ENCODE measurements around the gene PLA2G4B.

The PLA2G4B gene

GRCh38 chr15:41871175-41871905 lies 32.7 kb downstream of the PLA2G4B start:
- no peak for DNase-seq (ENCODE audit: low spot score)

GRCh38 chr15:41872166-41872747 lies 33.6 kb downstream of the PLA2G4B start:
- DNase-seq (ENCODE audit: low spot score): no peak

- DNase-seq (ENCODE audit: low spot score): no peak
Observed at GRCh38 chr15:41873711-41874110, 35.1 kb downstream of the PLA2G4B start.

GRCh38 chr15:41874736-41875135 lies 36.1 kb downstream of the PLA2G4B start:
- no peak for DNase-seq (ENCODE audit: low spot score)

GRCh38 chr15:41876007-41876406 lies 37.4 kb downstream of the PLA2G4B start:
- DNase-seq (ENCODE audit: low spot score): no peak

- DNase-seq (ENCODE audit: low spot score): no peak
Observed at GRCh38 chr15:41876689-41877088, 38.0 kb downstream of the PLA2G4B start.

GRCh38 chr15:41877631-41878354 lies 39.1 kb downstream of the PLA2G4B start:
- no peak for DNase-seq (ENCODE audit: low spot score)

DNA sequence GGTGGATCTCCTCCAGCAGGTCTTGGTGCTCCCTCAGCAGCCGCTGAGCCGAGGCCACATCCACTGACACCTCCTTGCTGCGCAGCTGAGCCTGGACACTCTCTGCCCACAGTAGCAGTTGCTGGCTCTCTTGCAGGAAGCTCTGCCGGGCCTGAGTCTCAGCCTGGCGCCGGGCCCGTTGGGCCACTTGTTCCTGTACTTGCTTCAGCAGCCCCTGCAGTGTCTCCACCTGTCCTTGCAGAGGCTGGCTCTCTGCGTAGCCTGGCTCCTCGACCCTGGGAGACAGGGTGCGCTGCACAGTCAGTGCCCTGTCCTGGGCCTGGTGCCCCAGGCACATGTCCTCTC lies 39.7 kb downstream of the PLA2G4B start:
- DNase-seq (ENCODE audit: low spot score): no peak

GRCh38 chr15:41879321-41879845 lies 40.7 kb downstream of the PLA2G4B start:
- DNase-seq (ENCODE audit: low spot score): no peak

DNA sequence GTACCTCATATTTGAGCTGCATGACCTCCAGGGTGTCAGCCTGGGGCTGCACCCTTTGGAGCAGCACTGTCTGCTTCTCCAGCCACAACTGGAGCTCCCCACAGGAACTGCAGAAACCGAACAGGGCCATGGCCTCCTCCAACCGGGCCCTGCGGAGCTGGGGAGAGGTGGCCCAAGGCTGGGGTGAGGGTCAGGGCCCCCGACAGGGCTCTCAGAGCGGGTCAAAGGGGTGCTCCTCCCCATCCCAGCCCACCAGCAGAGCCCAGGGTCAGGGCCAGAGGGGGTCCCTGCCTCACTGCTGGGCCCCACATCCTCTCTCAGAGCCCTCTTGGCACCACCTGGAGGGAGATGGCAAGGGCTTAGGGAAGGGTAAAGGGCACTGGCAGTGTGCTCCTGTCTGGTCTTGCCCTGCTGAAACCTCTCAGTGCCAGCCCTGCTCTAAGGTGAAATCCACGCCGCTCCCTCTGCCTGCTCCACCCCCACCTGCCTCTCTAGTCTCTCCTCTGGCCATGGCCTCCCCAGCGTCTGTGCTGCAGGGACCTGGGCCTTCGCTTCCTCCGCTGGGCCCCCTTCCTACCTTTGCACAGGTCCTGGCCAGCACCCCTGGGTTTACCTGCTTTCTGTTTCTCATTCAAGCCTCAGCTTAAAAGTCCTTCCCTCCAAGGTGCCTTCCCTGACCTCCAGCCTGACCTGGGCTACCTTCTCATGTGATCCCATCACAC lies 41.7 kb downstream of the PLA2G4B start:
- DNase-seq (ENCODE audit: low spot score): no peak

- no peak for DNase-seq (ENCODE audit: low spot score)
Observed at GRCh38 chr15:41881086-41881485, 42.4 kb downstream of the PLA2G4B start.

GRCh38 chr15:41881550-41881919 lies 42.9 kb downstream of the PLA2G4B start:
- DNase-seq (ENCODE audit: low spot score): no peak

GRCh38 chr15:41881920-41882688 lies 43.5 kb downstream of the PLA2G4B start:
- DNase-seq (ENCODE audit: low spot score): no peak

DNA sequence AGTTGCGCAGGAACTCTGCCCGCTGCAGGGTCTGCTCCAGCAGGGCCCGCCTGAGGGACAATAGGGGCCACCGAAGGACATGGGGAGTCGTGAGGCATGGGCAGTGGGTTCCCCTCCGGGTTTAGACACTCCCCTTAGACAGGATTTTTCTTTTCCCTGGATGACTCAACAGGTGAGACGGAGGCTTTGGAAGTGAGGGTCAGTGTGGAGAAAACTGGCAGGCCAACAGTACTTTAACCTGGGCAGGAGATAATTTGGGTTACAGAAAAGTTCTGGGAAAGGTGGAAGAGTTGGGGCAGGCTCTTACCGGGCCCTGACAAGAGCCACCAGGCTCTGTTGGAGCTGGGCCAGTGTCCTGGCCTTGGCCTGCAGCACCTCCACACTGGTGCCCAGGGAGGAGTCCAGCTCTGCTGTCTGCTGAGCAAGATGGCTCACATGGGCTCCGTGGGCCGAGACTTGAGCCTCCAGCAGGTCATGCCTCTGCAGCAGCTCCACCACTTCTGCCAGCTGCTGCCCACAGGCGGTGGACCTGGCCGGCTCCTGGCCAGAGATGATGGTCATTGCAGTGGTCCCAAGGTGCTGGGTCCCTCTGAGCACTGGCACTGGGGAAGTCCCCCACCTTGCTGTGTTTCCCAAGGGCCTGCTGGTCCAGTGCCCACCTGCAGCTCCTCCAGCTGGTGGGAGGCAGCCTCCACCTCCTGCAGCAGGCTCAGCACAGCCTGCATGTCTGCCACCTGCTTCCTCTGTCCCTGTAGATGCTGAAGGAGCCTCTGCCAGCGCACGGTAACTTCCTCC lies 44.2 kb downstream of the PLA2G4B start:
- DNase-seq (ENCODE audit: low spot score): no peak

DNA sequence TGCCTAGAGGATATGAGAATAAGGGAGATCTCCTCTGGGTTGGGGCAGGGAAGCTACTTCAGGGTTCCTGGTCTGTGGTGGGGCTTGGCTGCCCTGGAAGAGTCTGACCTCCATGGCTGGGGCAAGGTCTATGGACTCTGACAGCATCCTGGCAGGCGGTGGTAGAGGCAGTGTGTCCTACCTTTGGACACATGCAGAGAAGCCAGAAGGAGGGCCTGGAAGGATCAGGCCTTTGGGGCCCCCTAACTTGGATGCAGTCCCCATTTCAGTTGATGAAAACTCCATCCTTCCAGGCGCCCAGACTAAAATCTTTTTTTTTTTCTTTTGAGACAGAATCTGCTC lies 44.8 kb downstream of the PLA2G4B start:
- no peak for DNase-seq (ENCODE audit: low spot score)

- DNase-seq (ENCODE audit: low spot score): no peak
Observed at GRCh38 chr15:41884458-41884857, 45.8 kb downstream of the PLA2G4B start.

- no peak for DNase-seq (ENCODE audit: low spot score)
Observed at GRCh38 chr15:41885321-41885720, 46.7 kb downstream of the PLA2G4B start.

DNA sequence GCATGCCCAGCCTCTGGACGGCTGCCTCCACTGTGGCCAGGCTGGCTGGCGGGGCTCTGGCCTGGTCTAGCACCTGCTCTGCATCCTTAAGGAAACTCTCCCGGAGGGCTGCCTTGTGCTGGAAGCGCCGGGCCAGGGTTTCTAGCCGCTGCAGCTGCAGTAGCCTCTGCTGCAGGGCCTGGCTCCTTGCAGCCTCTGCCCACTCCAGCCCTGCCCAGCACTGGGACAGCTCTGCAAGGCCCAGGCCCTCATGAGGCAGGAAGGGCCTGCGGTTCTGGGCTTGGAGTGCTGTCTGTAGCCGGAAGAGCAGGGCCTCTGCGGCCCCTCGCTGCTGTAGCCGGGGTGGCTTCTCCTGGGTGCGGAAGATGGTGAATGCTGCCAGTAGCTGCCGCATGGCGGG lies 47.2 kb downstream of the PLA2G4B start:
- DNase-seq (ENCODE audit: low spot score): no peak

DNA sequence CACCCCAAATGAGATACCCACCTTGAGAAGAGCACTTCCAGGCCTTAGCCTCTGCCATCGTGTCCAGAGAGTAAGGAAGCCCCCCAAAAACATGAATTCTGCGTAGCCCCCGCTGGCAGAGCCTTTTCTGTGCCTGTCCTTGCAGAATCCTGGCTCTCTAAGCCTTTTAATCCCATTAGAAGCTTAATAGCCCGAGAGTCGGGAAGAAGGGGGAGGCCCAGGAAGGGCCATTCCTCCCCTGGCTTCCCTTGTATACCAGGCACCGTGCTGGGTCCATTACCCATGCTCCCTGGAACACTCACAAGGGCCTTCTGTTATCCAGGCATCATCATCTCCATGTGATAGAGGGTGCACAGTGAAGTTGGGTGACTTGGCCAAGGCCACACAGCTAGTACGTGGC lies 48.1 kb downstream of the PLA2G4B start:
- DNase-seq (ENCODE audit: low spot score): no peak

DNA sequence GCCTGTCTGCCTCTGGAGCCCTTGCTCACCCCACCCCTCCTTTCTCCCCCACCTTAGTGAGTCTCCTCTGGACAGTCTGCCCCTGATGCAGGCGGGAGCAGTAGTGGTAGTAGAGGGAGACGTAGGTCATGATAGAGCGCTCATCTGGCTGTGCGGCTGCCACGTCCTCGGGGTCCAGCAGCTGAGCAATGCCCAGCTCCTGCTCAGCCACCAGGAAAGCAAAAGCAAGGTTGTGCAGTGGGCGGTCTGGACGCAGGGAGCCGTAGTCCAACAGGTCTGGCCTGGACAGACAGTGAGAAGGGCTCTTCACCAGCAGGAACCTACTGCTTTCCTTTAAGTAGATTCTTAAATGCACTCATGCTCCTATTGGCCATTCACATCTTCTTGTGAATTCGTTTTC lies 48.5 kb downstream of the PLA2G4B start:
- DNase-seq (ENCODE audit: low spot score): no peak

DNA sequence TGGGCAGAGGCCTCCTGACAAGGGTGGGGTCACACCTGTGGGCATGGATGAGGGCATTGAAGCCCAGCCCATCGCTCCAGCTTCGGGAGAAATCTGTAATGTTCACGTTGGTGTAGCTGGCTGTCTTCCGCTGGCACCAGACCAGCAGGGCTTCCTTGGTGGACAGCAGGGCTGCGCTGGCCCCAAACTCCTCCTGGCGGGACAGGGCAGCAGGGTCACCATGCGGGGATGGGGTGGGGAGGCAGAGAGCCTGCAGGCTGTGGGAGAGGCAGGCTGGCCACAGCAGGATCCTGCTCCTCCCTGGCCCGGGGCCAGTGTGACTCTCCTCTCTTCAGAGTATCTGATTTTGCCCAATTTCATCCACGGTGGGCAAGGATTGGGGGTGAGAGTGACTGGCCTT lies 49.2 kb downstream of the PLA2G4B start:
- DNase-seq (ENCODE audit: low spot score): no peak

Measured in globus pallidus (tissue), 1 donor.